NCI-H2227 treated with DMSO at 0.1 percent for 48 hours (cell line): ENCODE data around the gene AQP7.
"Not testable (repeated sequence)": the region's sequence is repeated elsewhere in the genome, so short reads cannot be mapped to it uniquely, and the experiment has no call there.

Experiments used
- DNase-seq: peaks from one replicate; lab custom pipeline; 2025; lab: John Stamatoyannopoulos, UW

The AQP7 gene

GRCh38 chr9:33374634-33375237 is 27.6 kb downstream of the AQP7 start:
- DNase-seq: peak; percentile 23

- no peak for DNase-seq
Measured at GRCh38 chr9:33374190-33374589, 28.2 kb downstream of the AQP7 start.

- no peak for DNase-seq
Measured at GRCh38 chr9:33372900-33373299, 29.5 kb downstream of the AQP7 start.

GRCh38 chr9:33366979-33367480 is 35.3 kb downstream of the AQP7 start:
- no peak for DNase-seq

GRCh38 chr9:33364814-33365213 is 37.6 kb downstream of the AQP7 start:
- not testable (repeated sequence) for DNase-seq

GRCh38 chr9:33364127-33364526 is 38.2 kb downstream of the AQP7 start:
- no peak for DNase-seq

GRCh38 chr9:33358641-33359040 is 43.7 kb downstream of the AQP7 start:
- not testable (repeated sequence) for DNase-seq

- no peak for DNase-seq
Measured at GRCh38 chr9:33355933-33356332, 46.4 kb downstream of the AQP7 start.

- DNase-seq: no peak
Measured at GRCh38 chr9:33354651-33355211, 47.6 kb downstream of the AQP7 start.

- DNase-seq: no peak
Measured at GRCh38 chr9:33351547-33351946, 50.8 kb downstream of the AQP7 start.

GRCh38 chr9:33350310-33350709 is 52.1 kb downstream of the AQP7 start:
- no peak for DNase-seq

- no peak for DNase-seq
Measured at GRCh38 chr9:33349743-33350142, 52.6 kb downstream of the AQP7 start.

- DNase-seq: no peak
Measured at GRCh38 chr9:33348998-33349397, 53.4 kb downstream of the AQP7 start.

- DNase-seq: no peak
Measured at GRCh38 chr9:33346564-33346963, 55.8 kb downstream of the AQP7 start.

GRCh38 chr9:33344145-33344544 is 58.2 kb downstream of the AQP7 start:
- DNase-seq: no peak

- no peak for DNase-seq
Measured at GRCh38 chr9:33341182-33341581, 61.2 kb downstream of the AQP7 start.

- no peak for DNase-seq
Measured at GRCh38 chr9:33340186-33340585, 62.2 kb downstream of the AQP7 start.
